22Rv1 (cell line): ENCODE data around the gene SWSAP1.

Experiments
- H3K27ac ChIP-seq: fragments of 450-650 bp; 2 replicates; pipeline ENCODE4 v1.5.1; 2017
- ZFX ChIP-seq: fragments of 450-650 bp; IDR thresholded peaks from 2 replicates; pipeline ENCODE4 v1.6.1; 2017; ENCODE audit warnings: antibody characterized with exemption, borderline replicate concordance
- TF ChIP-seq, protein P1 (sequence below): fragments of 450-650 bp; IDR thresholded peaks from 2 replicates; pipeline ENCODE4 v1.5.1; 2017; ENCODE audit warnings: mild to moderate bottlenecking

Gene SWSAP1

DNA sequence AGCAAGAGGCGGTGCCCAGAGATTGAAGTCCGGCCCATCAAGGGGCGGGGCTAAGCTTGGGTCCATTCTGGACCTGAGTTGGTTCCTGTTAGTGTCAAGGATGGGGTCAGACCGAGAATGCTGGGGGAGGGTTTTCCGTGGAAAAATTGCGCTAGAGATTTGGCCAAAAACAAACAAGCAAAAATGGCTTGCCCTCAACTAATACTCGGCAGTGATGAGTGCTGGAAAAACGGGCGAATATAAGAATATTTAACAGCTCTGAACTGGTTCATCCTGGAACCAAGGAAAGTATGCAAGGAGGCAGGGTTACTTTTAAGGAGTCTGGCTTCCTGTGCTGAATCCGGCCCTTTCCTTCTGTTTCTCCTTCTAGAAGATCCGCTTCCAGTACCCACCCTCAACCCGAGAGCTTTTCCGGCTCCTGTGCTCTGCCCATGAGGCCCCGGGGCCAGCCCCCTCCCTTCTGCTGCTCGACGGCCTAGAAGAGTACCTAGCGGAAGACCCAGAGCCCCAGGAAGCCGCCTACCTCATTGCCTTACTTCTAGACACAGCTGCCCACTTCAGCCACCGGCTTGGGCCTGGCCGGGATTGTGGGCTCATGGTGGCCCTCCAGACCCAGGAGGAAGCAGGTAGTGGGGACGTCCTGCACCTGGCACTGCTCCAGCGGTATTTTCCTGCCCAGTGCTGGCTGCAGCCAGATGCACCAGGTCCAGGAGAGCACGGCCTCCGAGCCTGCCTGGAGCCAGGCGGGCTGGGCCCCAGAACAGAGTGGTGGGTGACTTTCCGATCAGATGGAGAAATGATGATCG is 880 bp downstream of the SWSAP1 start:
- H3K27ac ChIP-seq, result peak overlapping the region; percentile 98
- TF ChIP-seq, protein P1, sequence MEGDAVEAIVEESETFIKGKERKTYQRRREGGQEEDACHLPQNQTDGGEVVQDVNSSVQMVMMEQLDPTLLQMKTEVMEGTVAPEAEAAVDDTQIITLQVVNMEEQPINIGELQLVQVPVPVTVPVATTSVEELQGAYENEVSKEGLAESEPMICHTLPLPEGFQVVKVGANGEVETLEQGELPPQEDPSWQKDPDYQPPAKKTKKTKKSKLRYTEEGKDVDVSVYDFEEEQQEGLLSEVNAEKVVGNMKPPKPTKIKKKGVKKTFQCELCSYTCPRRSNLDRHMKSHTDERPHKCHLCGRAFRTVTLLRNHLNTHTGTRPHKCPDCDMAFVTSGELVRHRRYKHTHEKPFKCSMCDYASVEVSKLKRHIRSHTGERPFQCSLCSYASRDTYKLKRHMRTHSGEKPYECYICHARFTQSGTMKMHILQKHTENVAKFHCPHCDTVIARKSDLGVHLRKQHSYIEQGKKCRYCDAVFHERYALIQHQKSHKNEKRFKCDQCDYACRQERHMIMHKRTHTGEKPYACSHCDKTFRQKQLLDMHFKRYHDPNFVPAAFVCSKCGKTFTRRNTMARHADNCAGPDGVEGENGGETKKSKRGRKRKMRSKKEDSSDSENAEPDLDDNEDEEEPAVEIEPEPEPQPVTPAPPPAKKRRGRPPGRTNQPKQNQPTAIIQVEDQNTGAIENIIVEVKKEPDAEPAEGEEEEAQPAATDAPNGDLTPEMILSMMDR, result no peak
- no peak for TF ChIP-seq ZFX

GRCh38 chr19:11377237-11377636 is 2.8 kb downstream of the SWSAP1 start:
- TF ChIP-seq, protein P1, result no peak
- TF ChIP-seq ZFX, result no peak
- peak overlapping the region; percentile 98 for H3K27ac ChIP-seq

DNA sequence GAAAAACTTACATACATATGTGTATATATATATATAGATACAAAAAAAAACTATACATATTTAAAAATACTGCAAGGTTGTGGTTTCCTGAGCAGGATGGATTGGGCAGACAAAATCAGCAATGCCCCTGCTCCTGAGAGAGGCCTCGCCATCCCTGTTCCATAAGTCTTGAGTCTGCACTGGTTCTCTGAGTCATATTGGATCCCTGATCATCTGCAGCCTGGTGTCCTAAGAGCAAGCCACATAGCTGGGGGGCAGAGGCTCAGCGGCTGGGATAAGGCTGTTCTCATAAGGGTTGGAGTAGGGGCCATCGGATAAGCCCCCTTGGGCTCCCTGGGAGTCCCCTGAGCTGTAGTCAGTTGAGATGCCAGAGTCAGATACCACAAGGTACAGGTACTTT is 3.3 kb downstream of the SWSAP1 start:
- no peak for TF ChIP-seq ZFX
- TF ChIP-seq, protein P1, result no peak
- H3K27ac ChIP-seq, result peak overlapping the region; percentile 98

GRCh38 chr19:11378319-11379189 is 4.1 kb downstream of the SWSAP1 start:
- TF ChIP-seq ZFX, result no peak
- TF ChIP-seq, protein P1, result peak; percentile 71
- peak overlapping the region; percentile 98 for H3K27ac ChIP-seq

GRCh38 chr19:11379269-11379845 is 4.9 kb downstream of the SWSAP1 start:
- peak overlapping the region; percentile 98 for H3K27ac ChIP-seq

GRCh38 chr19:11379857-11380350 is 5.4 kb downstream of the SWSAP1 start:
- TF ChIP-seq, protein P1, result no peak
- no peak for TF ChIP-seq ZFX

DNA sequence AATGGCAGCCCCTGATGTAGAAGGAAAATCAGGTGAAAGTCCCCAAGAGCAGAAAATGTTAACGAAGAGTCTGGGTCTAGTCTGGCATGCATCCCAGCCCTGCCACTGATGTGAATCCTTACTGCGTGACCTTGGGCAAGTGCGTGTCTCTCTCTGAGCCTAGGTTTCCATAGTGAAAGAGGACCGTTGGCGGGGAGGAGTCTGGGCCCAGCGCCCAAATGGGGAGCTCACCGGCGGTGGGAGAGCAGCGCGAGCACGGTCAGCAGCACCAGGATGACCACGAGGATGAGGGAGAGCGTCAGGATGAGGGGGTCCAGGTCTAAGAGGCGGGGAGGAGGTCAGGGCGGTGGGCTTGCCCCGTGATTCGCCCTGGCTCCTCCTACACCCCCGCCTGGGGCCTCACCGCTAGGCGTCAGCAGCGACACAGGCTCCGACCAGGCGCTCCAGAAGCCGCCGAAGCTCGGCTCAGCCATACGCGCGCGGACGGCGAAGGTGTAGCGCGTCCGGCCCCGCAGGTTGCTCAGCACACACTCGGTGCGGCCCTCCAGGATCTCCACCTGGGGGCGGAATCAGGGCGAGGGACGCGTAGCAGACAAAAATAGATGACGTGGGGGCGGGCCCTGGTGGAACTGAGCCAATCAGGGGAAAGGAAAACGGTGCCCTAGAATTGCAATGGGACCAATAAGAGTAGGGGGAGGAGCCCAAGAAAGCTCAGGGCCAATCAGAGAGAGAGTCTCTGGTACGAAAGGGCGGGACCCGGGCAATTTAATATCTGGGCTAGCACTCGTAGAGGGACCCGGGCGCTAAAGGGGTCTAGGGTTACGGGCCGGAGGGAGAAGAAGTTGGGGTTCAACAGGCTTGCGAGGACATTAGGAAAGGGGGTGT is 6.4 kb downstream of the SWSAP1 start:
- TF ChIP-seq, protein P1, result peak; percentile 88
- TF ChIP-seq ZFX, result no peak
- peak overlapping the region; percentile 98 for H3K27ac ChIP-seq

More at GRCh38 chr19:11379857-11380350, 5.4 kb downstream of the SWSAP1 start:
- H3K27ac ChIP-seq, result peak overlapping the region; percentile 98
